HCT116 (cell line): ENCODE data around the gene PDC.

Experiments used
- EZH2phosphoT487 ChIP-seq: fragments of 200-600 bp; IDR thresholded peaks from 2 replicates; pipeline ENCODE4 v1.6.1; 2018; ENCODE audit warnings: antibody characterized with exemption, borderline replicate concordance
- JUND ChIP-seq: IDR thresholded peaks from 2 replicates; pipeline ENCODE4 v1.6.1; 2012
- POLR2A ChIP-seq: IDR thresholded peaks from 2 replicates; pipeline ENCODE4 v1.7.0; 2011; ENCODE audit warnings: borderline replicate concordance; ENCODE audit not compliant: insufficient read depth, insufficient read length; ENCODE audit errors: extremely low read depth
- POLR2AphosphoS5 ChIP-seq: IDR thresholded peaks from 2 replicates; pipeline ENCODE4 v1.6.1; 2011; ENCODE audit warnings: mild to moderate bottlenecking, low read depth, low read length, moderate library complexity
- RAD21 ChIP-seq: IDR thresholded peaks from 2 replicates; pipeline ENCODE4 v1.6.1; 2012; ENCODE audit warnings: low read depth, mild to moderate bottlenecking
- SP1 ChIP-seq: IDR thresholded peaks from 2 replicates; pipeline ENCODE4 v1.6.1; 2012; ENCODE audit warnings: low read depth
- TCF7L2 ChIP-seq: IDR thresholded peaks from 2 replicates; pipeline ENCODE4 v1.7.0; 2011; ENCODE audit warnings: borderline replicate concordance, inconsistent platforms; ENCODE audit not compliant: insufficient read depth, insufficient read length; ENCODE audit errors: extremely low read depth
- YY1 ChIP-seq: IDR thresholded peaks from 2 replicates; pipeline ENCODE4 v1.6.1; 2011; ENCODE audit warnings: low read length, low read depth, moderate library complexity, mild to moderate bottlenecking; ENCODE audit not compliant: insufficient replicate concordance; ENCODE audit errors: extremely low read depth
- TF ChIP-seq, protein P1 (sequence below), 3 experiments: fragments of 200-600 bp in 1 of 3; sonication (generic) in 1 of 3; IDR thresholded peaks in 2 of 3; conservative IDR thresholded peaks in 1 of 3; 2 replicates each; pipeline ENCODE4 v1.5.1; 2012 to 2017; ENCODE audit warnings: low read depth in 2 of 3, low read length in 2 of 3, antibody characterized with exemption in 1 of 3, borderline replicate concordance in 1 of 3, control low read depth in 1 of 3, mild to moderate bottlenecking in 1 of 3, mixed read lengths in 1 of 3, mixed run types in 1 of 3, moderate library complexity in 1 of 3; ENCODE audit not compliant: insufficient read depth in 1 of 3
- TF ChIP-seq, protein P2 (sequence below): IDR thresholded peaks from 2 replicates; pipeline ENCODE4 v1.6.1; 2012
- TF ChIP-seq, protein P3 (sequence below): IDR thresholded peaks from 2 replicates; pipeline ENCODE4 v1.6.1; 2012; ENCODE audit warnings: low read depth
- TF ChIP-seq, protein P4 (sequence below): IDR thresholded peaks from 2 replicates; pipeline ENCODE4 v1.6.1; 2012

DNA sequence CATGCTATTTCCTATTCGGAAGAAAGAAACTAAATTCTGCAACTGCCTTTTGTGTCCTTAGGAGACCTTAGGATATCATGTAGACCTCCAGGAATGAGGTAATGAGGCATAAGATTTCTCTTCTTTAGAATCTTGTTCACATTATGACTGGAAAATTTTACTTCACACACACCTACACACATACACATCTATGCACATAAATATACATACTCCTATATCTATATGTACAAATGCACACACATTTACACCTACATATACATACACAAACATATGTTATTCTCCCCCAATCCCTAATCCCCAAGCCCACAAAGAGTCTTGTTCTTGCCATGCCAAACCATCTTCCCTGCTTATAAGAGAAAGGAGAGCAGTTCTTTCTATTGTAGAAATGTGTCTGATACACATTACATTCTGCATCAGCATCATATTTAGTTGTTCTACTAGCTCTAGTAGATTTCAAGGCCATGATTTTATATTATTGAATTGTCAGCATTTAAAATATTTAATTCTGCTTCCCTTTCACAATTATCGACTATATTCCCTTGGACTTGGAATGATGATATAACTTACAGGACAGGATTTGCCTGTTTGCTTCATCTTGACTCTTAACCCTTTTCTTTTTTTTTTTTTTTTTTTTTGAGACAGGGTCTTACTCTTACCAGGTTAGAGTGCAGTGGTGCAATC lies 35.4 kb upstream of the PDC start:
- TF ChIP-seq, protein P1, sequence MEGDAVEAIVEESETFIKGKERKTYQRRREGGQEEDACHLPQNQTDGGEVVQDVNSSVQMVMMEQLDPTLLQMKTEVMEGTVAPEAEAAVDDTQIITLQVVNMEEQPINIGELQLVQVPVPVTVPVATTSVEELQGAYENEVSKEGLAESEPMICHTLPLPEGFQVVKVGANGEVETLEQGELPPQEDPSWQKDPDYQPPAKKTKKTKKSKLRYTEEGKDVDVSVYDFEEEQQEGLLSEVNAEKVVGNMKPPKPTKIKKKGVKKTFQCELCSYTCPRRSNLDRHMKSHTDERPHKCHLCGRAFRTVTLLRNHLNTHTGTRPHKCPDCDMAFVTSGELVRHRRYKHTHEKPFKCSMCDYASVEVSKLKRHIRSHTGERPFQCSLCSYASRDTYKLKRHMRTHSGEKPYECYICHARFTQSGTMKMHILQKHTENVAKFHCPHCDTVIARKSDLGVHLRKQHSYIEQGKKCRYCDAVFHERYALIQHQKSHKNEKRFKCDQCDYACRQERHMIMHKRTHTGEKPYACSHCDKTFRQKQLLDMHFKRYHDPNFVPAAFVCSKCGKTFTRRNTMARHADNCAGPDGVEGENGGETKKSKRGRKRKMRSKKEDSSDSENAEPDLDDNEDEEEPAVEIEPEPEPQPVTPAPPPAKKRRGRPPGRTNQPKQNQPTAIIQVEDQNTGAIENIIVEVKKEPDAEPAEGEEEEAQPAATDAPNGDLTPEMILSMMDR (IDR thresholded peaks at IDR 0.05 in 2 of 3, conservative IDR thresholded peaks at IDR 0.05 in 1 of 3; ENCODE audit: borderline replicate concordance in 1 of 3, insufficient read depth in 1 of 3, low read depth in 2 of 3, low read length in 2 of 3), result no peak
- TF ChIP-seq POLR2A (no peak), POLR2AphosphoS5 (no peak), JUND (no peak), YY1 (no peak), TCF7L2 (no peak), EZH2phosphoT487 (no peak), RAD21 (no peak), SP1 (no peak)
- TF ChIP-seq, protein P2, sequence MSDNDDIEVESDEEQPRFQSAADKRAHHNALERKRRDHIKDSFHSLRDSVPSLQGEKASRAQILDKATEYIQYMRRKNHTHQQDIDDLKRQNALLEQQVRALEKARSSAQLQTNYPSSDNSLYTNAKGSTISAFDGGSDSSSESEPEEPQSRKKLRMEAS, result no peak
- TF ChIP-seq, protein P3, sequence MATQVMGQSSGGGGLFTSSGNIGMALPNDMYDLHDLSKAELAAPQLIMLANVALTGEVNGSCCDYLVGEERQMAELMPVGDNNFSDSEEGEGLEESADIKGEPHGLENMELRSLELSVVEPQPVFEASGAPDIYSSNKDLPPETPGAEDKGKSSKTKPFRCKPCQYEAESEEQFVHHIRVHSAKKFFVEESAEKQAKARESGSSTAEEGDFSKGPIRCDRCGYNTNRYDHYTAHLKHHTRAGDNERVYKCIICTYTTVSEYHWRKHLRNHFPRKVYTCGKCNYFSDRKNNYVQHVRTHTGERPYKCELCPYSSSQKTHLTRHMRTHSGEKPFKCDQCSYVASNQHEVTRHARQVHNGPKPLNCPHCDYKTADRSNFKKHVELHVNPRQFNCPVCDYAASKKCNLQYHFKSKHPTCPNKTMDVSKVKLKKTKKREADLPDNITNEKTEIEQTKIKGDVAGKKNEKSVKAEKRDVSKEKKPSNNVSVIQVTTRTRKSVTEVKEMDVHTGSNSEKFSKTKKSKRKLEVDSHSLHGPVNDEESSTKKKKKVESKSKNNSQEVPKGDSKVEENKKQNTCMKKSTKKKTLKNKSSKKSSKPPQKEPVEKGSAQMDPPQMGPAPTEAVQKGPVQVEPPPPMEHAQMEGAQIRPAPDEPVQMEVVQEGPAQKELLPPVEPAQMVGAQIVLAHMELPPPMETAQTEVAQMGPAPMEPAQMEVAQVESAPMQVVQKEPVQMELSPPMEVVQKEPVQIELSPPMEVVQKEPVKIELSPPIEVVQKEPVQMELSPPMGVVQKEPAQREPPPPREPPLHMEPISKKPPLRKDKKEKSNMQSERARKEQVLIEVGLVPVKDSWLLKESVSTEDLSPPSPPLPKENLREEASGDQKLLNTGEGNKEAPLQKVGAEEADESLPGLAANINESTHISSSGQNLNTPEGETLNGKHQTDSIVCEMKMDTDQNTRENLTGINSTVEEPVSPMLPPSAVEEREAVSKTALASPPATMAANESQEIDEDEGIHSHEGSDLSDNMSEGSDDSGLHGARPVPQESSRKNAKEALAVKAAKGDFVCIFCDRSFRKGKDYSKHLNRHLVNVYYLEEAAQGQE, result no peak
- TF ChIP-seq, protein P4, sequence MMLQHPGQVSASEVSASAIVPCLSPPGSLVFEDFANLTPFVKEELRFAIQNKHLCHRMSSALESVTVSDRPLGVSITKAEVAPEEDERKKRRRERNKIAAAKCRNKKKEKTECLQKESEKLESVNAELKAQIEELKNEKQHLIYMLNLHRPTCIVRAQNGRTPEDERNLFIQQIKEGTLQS, result no peak
